Vagina (tissue), 2 donors: ENCODE data around the gene KCNH1. TPM values are rescaled to one million over a fixed set of nuclear protein-coding genes. Genes with fewer than 3 reads are reported as not detected.

Experiments
- DNase-seq, 2 donors: peaks; one replicate each; pipeline ENCODE4 v3.0.0-alpha.2; 2017; ENCODE audit errors: extremely low spot score in 2 of 2
- H3K27ac ChIP-seq: fragments of 200-600 bp; sonication (generic); one replicate; pipeline ENCODE4 v1.5.1; 2019
- H3K27me3 ChIP-seq: fragments of 200-600 bp; sonication (generic); one replicate; pipeline ENCODE4 v1.5.1; 2019
- H3K36me3 ChIP-seq, 2 donors: fragments of 200-600 bp; sonication (generic); one replicate each; pipeline ENCODE4 v1.5.1; 2017 to 2019
- H3K4me1 ChIP-seq: fragments of 200-600 bp; sonication (generic); one replicate; pipeline ENCODE4 v1.5.1; 2019
- H3K4me3 ChIP-seq, 2 donors: fragments of 200-600 bp; sonication (generic); 1 replicate in 1 of 2; 2 replicates in 1 of 2; pipeline ENCODE4 v1.5.1; 2016 to 2019
- H3K9me3 ChIP-seq: fragments of 200-600 bp; sonication (generic); one replicate; pipeline ENCODE4 v1.5.1; 2019
- CTCF ChIP-seq, 3 experiments: fragments of 450-650 bp in 2 of 3; fragments of 200-600 bp in 1 of 3; sonication (generic) in 1 of 3; IDR thresholded peaks; one replicate each; pipeline ENCODE4 v1.5.1; 2017 to 2019; ENCODE audit warnings: antibody characterized with exemption in 3 of 3, mild to moderate bottlenecking in 2 of 3, moderate library complexity in 2 of 3
- POLR2A ChIP-seq, 2 donors: fragments of 450-650 bp; IDR thresholded peaks; one replicate each; pipeline ENCODE4 v1.6.1; 2017; ENCODE audit warnings: antibody characterized with exemption in 2 of 2, mild to moderate bottlenecking in 2 of 2, moderate library complexity in 2 of 2
- POLR2AphosphoS5 ChIP-seq, 2 donors: sonication (generic); formaldehyde crosslinking; IDR thresholded peaks; one replicate each; pipeline ENCODE4 v1.9.0; 2017; ENCODE audit warnings: antibody characterized with exemption in 2 of 2, mild to moderate bottlenecking in 2 of 2, low read depth in 1 of 2; ENCODE audit not compliant: insufficient read depth in 1 of 2
- intact Hi-C: fragments of 100-400 bp; cut with DNase I; formaldehyde crosslinking; loops from one replicate; pipeline ENCODE4 v1.15.1; 2023
- total RNA-seq: library from RNA; depleted of rRNA; stranded (reverse); fragments of >200 nt; gene quantifications from one replicate; pipeline ENCODE4 v1.2.3, GENCODE V29; 2016

Gene KCNH1
- total RNA-seq, 1 donor from 2014 or later: 3.9 TPM

GRCh38 chr1:211169353-211169752, 35.4 kb upstream of the KCNH1 start:
- H3K36me3 ChIP-seq: no peaks in the 10 kb centered on the region
- no peaks in the 10 kb centered on the region for H3K27me3 ChIP-seq
- H3K4me1 ChIP-seq: no peaks in the 10 kb centered on the region
- no peak for DNase-seq
- intact Hi-C loops: no loop called here
- H3K9me3 ChIP-seq: no peaks in the 10 kb centered on the region
- no peak overlapping the region for H3K27ac ChIP-seq
- no peak for TF ChIP-seq POLR2A (IDR thresholded peaks at IDR 0.05)
- no peak for TF ChIP-seq CTCF (IDR thresholded peaks at IDR 0.05)
- H3K4me3 ChIP-seq: no peak overlapping the region

- TF ChIP-seq POLR2AphosphoS5 (IDR thresholded peaks at IDR 0.05; ENCODE audit: insufficient read depth in 1 of 2, low read depth in 1 of 2) (no peak), POLR2A (IDR thresholded peaks at IDR 0.05) (no peak), CTCF (IDR thresholded peaks at IDR 0.05) (no peak)
- no peak for DNase-seq
- H3K36me3 ChIP-seq: no peaks in the 10 kb centered on the region
- H3K4me1 ChIP-seq: no peaks in the 10 kb centered on the region
- no peaks in the 10 kb centered on the region for H3K27me3 ChIP-seq
- no peak overlapping the region for H3K4me3 ChIP-seq
- no peak overlapping the region for H3K27ac ChIP-seq
- no peaks in the 10 kb centered on the region for H3K9me3 ChIP-seq
- intact Hi-C loops: no loop called here
These were observed 24.9 kb upstream of the KCNH1 start for GRCh38 chr1:211158866-211159265.

DNA sequence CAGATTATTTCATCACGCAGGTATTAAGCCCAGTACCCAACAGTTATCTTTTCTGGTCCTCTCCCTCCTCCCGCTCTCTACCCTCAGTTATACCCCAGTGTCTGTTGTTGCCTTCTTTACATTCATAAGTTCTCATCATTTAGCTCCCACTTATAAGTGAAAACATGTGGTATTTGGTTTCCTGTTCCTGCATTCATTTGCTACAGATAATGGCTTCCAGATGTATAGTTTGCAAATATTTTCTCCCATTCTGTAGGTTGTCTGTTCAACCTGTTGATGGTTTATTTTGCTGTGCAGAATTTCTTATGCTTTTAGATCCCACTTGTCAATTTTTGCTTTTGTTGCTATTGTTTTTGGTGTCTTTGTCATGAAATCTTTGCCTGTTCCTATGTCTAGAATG, 21.1 kb upstream of the KCNH1 start:
- TF ChIP-seq POLR2A (IDR thresholded peaks at IDR 0.05) (no peak), POLR2AphosphoS5 (IDR thresholded peaks at IDR 0.05; ENCODE audit: insufficient read depth in 1 of 2, low read depth in 1 of 2) (no peak), CTCF (IDR thresholded peaks at IDR 0.05) (no peak)

DNA sequence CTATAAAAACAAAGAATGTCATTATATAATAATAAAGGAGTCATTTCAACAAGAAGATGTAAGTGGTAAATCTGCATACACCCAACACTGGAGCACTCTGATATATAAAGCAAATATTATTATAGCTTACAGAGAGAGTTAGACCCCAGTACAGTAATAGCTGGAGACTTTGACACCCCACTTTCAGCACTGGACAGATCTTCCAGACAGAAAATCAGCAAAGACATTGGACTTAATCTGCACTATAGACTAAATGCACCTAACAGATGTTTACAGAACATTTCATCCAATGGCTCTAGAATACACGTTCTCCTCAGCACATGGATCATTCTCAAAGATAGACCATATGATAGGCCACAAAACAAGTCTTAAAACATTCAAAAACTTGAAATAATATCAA, 20.0 kb upstream of the KCNH1 start:
- H3K9me3 ChIP-seq: no peaks in the 10 kb centered on the region
- no peak overlapping the region for H3K4me3 ChIP-seq
- H3K36me3 ChIP-seq: no peaks in the 10 kb centered on the region
- TF ChIP-seq CTCF (IDR thresholded peaks at IDR 0.05): no peak
- no peak for TF ChIP-seq POLR2AphosphoS5 (IDR thresholded peaks at IDR 0.05; ENCODE audit: insufficient read depth in 1 of 2, low read depth in 1 of 2)
- TF ChIP-seq POLR2A (IDR thresholded peaks at IDR 0.05): no peak
- no peak for DNase-seq
- no peak overlapping the region for H3K27ac ChIP-seq
- intact Hi-C loops: no loop called here
- no peaks in the 10 kb centered on the region for H3K27me3 ChIP-seq
- no peaks in the 10 kb centered on the region for H3K4me1 ChIP-seq

More for the DNA sequence above, 21.1 kb upstream of the KCNH1 start:
- Histone ChIP-seq H3K36me3 (no peaks in the 10 kb centered on the region), H3K9me3 (no peaks in the 10 kb centered on the region), H3K4me3 (no peak overlapping the region), H3K27me3 (no peaks in the 10 kb centered on the region), H3K27ac (no peak overlapping the region), H3K4me1 (no peaks in the 10 kb centered on the region)
- no peak for DNase-seq
- intact Hi-C loops: no loop called here

GRCh38 chr1:211148366-211148765, 14.4 kb upstream of the KCNH1 start:
- Histone ChIP-seq H3K27ac (no peak overlapping the region), H3K27me3 (no peaks in the 10 kb centered on the region), H3K9me3 (no peaks in the 10 kb centered on the region), H3K4me3 (no peak overlapping the region), H3K4me1 (no peaks in the 10 kb centered on the region), H3K36me3 (no peaks in the 10 kb centered on the region)
- TF ChIP-seq POLR2A (IDR thresholded peaks at IDR 0.05) (no peak), CTCF (IDR thresholded peaks at IDR 0.05) (no peak), POLR2AphosphoS5 (IDR thresholded peaks at IDR 0.05; ENCODE audit: insufficient read depth in 1 of 2, low read depth in 1 of 2) (no peak)
- no peak for DNase-seq
- intact Hi-C loops: no loop called here
